Chondrocyte (in vitro differentiated cells): ENCODE measurements around the gene SLC36A3. TPM values are rescaled to one million over a fixed set of nuclear protein-coding genes. Genes with fewer than 3 reads are reported as not detected.
A peak's percentile ranks its signal among the peaks of the same experiment; 100 is the strongest.

Experiments used
- DNase-seq: peaks from one replicate; pipeline ENCODE4 v3.0.0; 2021; ENCODE audit warnings: mixed read lengths, low spot score
- H3K27ac Mint-ChIP-seq: one replicate; pipeline ENCODE4 v1.8.0; 2021; ENCODE audit warnings: mild to moderate bottlenecking, moderate library complexity, mixed read lengths; ENCODE audit not compliant: unreplicated experiment
- H3K27me3 Mint-ChIP-seq: 2 replicates; pipeline ENCODE4 v1.8.0; 2021; ENCODE audit warnings: low read depth, mixed read lengths
- H3K36me3 Mint-ChIP-seq: 2 replicates; pipeline ENCODE4 v1.8.0; 2021; ENCODE audit warnings: low read depth, mixed read lengths
- H3K4me1 Mint-ChIP-seq: 2 replicates; pipeline ENCODE4 v1.8.0; 2021; ENCODE audit warnings: low read depth, mild to moderate bottlenecking, mixed read lengths
- H3K4me3 Mint-ChIP-seq: one replicate; pipeline ENCODE4 v1.8.0; 2021; ENCODE audit warnings: mild to moderate bottlenecking, moderate library complexity, mixed read lengths; ENCODE audit not compliant: unreplicated experiment
- H3K9me3 Mint-ChIP-seq: 2 replicates; pipeline ENCODE4 v1.8.0; 2021; ENCODE audit warnings: low read depth, mixed read lengths
- total RNA-seq: library from RNA; stranded (reverse); gene quantifications from 3 replicates; pipeline ENCODE4 v1.2.1, GENCODE V29; 2021
- TF ChIP-seq, protein P1 (sequence below): fragments of 200-600 bp; sonication (generic); IDR thresholded peaks from 2 replicates; pipeline ENCODE4 v1.5.0; 2021; ENCODE audit warnings: antibody characterized with exemption, mild to moderate bottlenecking, moderate library complexity

SLC36A3 gene
- total RNA-seq, 1 donor from 2014 or later: not detected

DNA sequence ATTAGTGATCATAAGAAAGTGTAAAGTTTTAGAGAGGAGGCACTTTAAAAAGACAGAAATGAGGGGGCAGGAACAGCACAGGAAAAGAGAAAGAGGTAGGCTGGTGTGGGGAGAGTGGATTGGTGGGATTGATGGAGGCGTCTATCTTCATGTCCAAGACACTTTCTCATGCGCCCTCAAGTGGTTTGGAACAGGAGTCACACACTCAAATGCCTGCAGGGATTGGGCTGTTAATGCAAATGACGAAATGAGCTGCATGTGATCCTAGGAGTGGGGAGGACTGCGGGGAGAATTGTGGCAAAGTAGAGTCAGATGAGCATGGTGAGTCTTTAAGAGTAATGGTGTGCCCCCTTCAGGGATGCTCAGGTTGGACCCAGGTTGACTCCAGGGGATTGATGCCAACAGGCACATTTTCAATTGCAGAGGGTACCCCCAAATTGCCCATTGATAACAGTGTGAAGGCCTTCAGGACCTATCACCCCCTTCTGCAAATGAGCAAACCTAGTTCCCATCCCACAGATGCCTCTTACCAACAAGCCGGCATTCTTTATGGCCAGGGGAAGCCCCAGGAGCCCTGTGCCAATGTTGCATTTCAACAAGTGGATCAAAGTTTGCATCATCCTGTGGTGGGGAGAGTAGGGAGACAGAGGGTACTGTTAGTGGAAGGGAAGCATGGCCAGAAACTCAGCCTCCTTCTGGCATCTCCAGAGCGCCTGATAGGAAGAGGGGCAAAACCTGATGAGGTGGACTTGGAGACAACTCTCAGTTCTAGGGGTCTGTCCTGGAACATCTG, 5.3 kb downstream of the SLC36A3 start:
- Mint-ChIP-seq H3K27ac (no peak overlapping the region), H3K4me1 (no peaks in the 10 kb centered on the region), H3K4me3 (no peak overlapping the region), H3K9me3 (no peaks in the 10 kb centered on the region), H3K27me3 (peaks cover 51% of the 10 kb centered on the region), H3K36me3 (no peaks in the 10 kb centered on the region)
- TF ChIP-seq, protein P1, sequence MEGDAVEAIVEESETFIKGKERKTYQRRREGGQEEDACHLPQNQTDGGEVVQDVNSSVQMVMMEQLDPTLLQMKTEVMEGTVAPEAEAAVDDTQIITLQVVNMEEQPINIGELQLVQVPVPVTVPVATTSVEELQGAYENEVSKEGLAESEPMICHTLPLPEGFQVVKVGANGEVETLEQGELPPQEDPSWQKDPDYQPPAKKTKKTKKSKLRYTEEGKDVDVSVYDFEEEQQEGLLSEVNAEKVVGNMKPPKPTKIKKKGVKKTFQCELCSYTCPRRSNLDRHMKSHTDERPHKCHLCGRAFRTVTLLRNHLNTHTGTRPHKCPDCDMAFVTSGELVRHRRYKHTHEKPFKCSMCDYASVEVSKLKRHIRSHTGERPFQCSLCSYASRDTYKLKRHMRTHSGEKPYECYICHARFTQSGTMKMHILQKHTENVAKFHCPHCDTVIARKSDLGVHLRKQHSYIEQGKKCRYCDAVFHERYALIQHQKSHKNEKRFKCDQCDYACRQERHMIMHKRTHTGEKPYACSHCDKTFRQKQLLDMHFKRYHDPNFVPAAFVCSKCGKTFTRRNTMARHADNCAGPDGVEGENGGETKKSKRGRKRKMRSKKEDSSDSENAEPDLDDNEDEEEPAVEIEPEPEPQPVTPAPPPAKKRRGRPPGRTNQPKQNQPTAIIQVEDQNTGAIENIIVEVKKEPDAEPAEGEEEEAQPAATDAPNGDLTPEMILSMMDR: peak; percentile 68
- DNase-seq: no peak

DNA sequence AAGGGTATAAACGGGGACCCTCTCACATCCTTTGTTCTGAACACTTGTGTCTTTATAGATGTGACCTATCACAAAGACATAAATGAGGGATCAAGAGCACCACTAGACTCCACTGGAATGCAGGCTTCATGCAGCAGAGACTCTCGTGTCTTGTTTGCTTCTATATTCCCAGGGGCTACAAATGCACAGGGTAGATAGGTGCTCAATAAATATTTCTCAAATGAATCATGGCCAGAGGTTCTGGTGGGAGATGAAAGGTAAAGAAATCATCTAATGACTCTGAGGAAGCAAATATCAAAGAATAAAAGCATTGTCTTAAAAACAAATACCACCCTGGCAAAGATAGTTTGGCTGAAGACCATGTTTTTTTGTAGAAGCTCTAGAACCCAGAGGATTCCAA, 6.6 kb downstream of the SLC36A3 start:
- H3K4me1 Mint-ChIP-seq: no peaks in the 10 kb centered on the region

DNA sequence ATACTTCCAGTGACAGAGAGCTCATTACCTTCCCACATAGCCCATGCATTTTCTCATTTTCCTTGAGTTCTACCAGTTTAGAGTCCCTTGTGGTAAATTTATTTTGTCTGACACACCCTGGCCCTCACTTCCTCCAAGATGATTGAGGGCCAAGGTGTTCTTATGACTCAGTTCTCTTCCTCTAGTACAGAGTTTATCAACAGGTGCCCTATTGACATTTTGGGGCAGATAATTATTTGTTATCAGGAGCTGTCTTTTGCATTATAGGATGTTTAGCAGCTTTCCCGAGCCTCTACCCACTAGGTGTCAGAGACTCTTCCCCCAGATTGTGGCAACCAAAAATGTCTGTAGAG, 7.1 kb downstream of the SLC36A3 start:
- H3K4me3 Mint-ChIP-seq: no peak overlapping the region
- no peaks in the 10 kb centered on the region for H3K36me3 Mint-ChIP-seq
- no peaks in the 10 kb centered on the region for H3K4me1 Mint-ChIP-seq
- no peak for DNase-seq
- no peak overlapping the region for H3K27ac Mint-ChIP-seq
- TF ChIP-seq, protein P1: no peak
- H3K9me3 Mint-ChIP-seq: peaks cover under 1% of the 10 kb centered on the region
- H3K27me3 Mint-ChIP-seq: peaks cover 39% of the 10 kb centered on the region

More for the DNA sequence above, 6.6 kb downstream of the SLC36A3 start:
- DNase-seq: no peak
- peaks cover 42% of the 10 kb centered on the region for H3K27me3 Mint-ChIP-seq
- TF ChIP-seq, protein P1: no peak
- H3K27ac Mint-ChIP-seq: no peak overlapping the region
- no peaks in the 10 kb centered on the region for H3K9me3 Mint-ChIP-seq
- H3K36me3 Mint-ChIP-seq: no peaks in the 10 kb centered on the region
- no peak overlapping the region for H3K4me3 Mint-ChIP-seq

DNA sequence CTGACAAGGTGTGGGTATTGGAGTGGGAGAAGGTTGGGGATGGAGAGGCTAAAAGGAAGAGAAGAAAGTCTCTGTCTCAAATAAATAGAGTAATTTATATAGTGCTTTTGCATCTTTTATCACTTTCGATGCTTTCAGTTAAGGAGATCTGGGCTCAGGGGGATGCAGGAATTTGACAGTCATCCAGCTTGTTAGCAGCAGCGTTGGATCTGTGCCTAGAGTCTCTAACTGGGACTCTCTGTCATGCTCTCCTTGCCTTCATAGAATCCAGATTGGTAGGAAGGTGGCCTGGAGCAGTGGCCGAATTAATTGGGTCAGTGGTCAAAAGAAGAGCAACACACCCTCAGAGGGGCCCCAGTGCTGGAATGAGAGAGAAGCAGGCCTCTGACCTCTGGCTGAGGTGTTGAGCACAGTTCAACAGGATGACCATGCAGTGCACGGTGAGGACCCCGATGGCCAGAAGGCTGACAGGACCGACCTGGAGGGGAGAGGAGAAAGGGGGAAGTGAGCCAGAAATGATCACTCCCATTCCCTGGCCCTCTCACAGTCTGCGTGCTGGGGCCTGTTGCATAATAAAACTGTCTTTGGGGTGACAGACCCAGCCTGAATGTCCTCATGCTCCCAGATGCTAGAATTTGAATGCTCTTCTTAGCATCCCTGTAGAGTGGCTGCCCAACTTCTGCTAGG, 7.6 kb downstream of the SLC36A3 start:
- H3K36me3 Mint-ChIP-seq: peaks cover 1% of the 10 kb centered on the region
- peak overlapping the region; percentile 24 for H3K27ac Mint-ChIP-seq
- DNase-seq: no peak
- H3K4me1 Mint-ChIP-seq: no peaks in the 10 kb centered on the region
- TF ChIP-seq, protein P1: no peak
- H3K27me3 Mint-ChIP-seq: peaks cover 33% of the 10 kb centered on the region
- peaks cover 4% of the 10 kb centered on the region for H3K9me3 Mint-ChIP-seq
- H3K4me3 Mint-ChIP-seq: no peak overlapping the region

DNA sequence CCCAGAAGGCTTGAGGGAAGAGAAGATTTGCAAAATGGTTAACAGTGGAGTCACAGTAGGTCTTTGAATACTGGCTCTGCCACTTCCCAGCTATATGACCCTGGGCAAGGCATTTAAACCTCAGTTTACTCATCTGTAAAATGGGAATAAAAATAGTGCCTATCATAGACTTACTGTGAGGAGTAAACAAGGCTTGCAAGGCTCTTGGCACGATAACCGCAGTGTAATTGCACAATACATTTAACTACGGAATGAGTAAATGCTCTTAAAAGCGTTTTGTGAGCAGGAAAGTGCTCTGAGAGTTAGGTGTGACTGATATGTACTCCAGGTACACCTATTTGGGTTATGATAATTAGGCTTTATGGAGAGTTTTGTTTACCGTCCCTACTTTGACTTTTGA, 8.4 kb downstream of the SLC36A3 start:
- H3K4me3 Mint-ChIP-seq: no peak overlapping the region
- H3K36me3 Mint-ChIP-seq: peaks cover 1% of the 10 kb centered on the region
- H3K27ac Mint-ChIP-seq: no peak overlapping the region
- H3K9me3 Mint-ChIP-seq: peaks cover 4% of the 10 kb centered on the region
- TF ChIP-seq, protein P1: no peak
- H3K4me1 Mint-ChIP-seq: no peaks in the 10 kb centered on the region
- H3K27me3 Mint-ChIP-seq: peaks cover 27% of the 10 kb centered on the region
- no peak for DNase-seq
